Body of pancreas (tissue), 4 donors: ENCODE data around the gene FOXA3.
"Not testable (repeated sequence)": the region's sequence is repeated elsewhere in the genome, so short reads cannot be mapped to it uniquely, and the experiment has no call there.

Source experiments
- POLR2A ChIP-seq, 3 donors: fragments of 450-650 bp; IDR thresholded peaks; one replicate each; pipeline ENCODE4 v1.6.1; 2016; ENCODE audit warnings: antibody characterized with exemption in 3 of 3, mild to moderate bottlenecking in 2 of 3
- TF ChIP-seq, protein P1 (sequence below), 7 experiments: fragments of 450-650 bp in 4 of 7; fragments of 200-600 bp in 3 of 7; sonication (generic) in 3 of 7; IDR thresholded peaks; one replicate each; pipeline ENCODE4 v1.5.1; 2016 to 2019; ENCODE audit warnings: antibody characterized with exemption in 7 of 7

DNA sequence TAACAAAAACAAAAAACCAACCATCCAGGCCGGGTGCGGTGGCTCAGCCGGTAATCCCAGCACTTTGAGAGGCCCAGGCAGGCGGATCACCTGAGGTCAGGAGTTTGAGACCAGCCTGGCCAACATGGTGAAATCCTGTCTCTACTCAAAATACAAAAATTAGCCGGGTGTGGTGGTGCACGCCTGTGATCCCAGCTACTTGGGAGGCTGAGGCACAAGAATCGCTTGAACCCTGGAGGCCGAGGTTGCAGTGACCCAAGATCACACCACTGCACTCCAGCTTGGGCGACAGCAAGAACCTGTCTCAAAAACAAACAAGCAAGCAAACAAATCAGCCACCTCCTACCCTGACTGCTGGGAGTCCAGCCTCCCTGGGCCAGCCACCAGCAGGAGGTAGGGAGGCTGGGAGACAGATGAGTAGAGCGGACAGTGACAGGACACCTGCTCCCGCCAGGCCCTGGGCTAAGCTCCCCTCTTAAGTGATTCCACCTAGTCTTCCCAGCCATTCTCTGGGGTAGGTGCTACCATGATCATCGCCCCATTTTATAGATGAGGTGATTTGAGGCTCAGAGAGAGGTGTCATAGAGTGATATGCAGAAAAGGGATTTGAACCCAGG, 32.0 kb downstream of the FOXA3 start:
- TF ChIP-seq, protein P1, sequence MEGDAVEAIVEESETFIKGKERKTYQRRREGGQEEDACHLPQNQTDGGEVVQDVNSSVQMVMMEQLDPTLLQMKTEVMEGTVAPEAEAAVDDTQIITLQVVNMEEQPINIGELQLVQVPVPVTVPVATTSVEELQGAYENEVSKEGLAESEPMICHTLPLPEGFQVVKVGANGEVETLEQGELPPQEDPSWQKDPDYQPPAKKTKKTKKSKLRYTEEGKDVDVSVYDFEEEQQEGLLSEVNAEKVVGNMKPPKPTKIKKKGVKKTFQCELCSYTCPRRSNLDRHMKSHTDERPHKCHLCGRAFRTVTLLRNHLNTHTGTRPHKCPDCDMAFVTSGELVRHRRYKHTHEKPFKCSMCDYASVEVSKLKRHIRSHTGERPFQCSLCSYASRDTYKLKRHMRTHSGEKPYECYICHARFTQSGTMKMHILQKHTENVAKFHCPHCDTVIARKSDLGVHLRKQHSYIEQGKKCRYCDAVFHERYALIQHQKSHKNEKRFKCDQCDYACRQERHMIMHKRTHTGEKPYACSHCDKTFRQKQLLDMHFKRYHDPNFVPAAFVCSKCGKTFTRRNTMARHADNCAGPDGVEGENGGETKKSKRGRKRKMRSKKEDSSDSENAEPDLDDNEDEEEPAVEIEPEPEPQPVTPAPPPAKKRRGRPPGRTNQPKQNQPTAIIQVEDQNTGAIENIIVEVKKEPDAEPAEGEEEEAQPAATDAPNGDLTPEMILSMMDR (IDR thresholded peaks at IDR 0.05), result not testable (repeated sequence)
- not testable (repeated sequence) for TF ChIP-seq POLR2A (IDR thresholded peaks at IDR 0.05)
